GM12878 (cell line): Measurements from ENCODE around the gene MLLT3.

Source experiments
- BCL11A ChIP-seq: IDR thresholded peaks from 2 replicates; pipeline ENCODE4 v1.6.1; 2011; ENCODE audit warnings: low read depth, low read length
- FOXM1 ChIP-seq: IDR thresholded peaks from 2 replicates; pipeline ENCODE4 v1.6.1; 2012; ENCODE audit warnings: low read depth, mild to moderate bottlenecking, inconsistent platforms, low read length, moderate library complexity
- MYC ChIP-seq: IDR thresholded peaks from 2 replicates; pipeline ENCODE4 v1.6.1; 2011; ENCODE audit warnings: mild to moderate bottlenecking, low read length, moderate library complexity, inconsistent platforms; ENCODE audit not compliant: insufficient read depth, insufficient replicate concordance, insufficient read length, severe bottlenecking
- SUZ12 ChIP-seq: fragments of 200-600 bp; sonication (generic); IDR thresholded peaks from one replicate; pipeline ENCODE4 v1.6.1; 2018; ENCODE audit warnings: antibody characterized with exemption, mild to moderate bottlenecking; ENCODE audit not compliant: unreplicated experiment
- TF ChIP-seq, protein P1 (sequence below), 3 experiments: IDR thresholded peaks in 2 of 3; conservative IDR thresholded peaks in 1 of 3; 2 replicates each; pipeline ENCODE4 v1.5.1; 2011; ENCODE audit warnings: low read depth in 3 of 3, low read length in 3 of 3, mild to moderate bottlenecking in 3 of 3, control low read depth in 2 of 3, moderate library complexity in 2 of 3, inconsistent platforms in 1 of 3, mixed read lengths in 1 of 3; ENCODE audit not compliant: control insufficient read depth in 2 of 3, insufficient read depth in 1 of 3; ENCODE audit errors: extremely low read depth in 1 of 3
- TF ChIP-seq, protein P2 (sequence below): IDR thresholded peaks from 2 replicates; pipeline ENCODE4 v1.6.1; 2012; ENCODE audit warnings: low read depth, low read length, improper control_type of control experiment
- TF ChIP-seq, protein P3 (sequence below): IDR thresholded peaks from 2 replicates; pipeline ENCODE4 v1.6.1; 2012; ENCODE audit warnings: low read length, inconsistent platforms
- TF ChIP-seq, protein P4 (sequence below): IDR thresholded peaks from 2 replicates; pipeline ENCODE4 v1.6.1; 2012; ENCODE audit warnings: low read depth, low read length, improper control_type of control experiment

DNA sequence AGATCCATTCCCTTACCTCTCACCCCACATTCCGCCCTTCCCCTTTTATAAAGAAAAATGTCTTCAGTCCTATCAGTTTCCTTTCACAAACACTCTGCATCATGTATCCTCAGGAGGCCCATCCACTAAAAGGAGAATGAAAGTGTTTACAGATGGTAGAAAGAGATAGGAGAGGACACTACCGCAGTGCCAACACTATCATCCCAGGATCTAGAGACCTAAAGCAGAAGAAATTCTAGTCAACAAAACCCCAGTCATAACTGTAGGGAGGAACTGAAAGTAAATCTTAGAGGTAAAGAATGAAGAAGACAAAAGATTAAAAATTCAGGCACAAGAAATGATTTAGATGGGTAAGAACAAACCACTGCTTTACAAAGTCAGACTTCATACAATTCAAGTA lies 114.1 kb downstream of the MLLT3 start:
- TF ChIP-seq FOXM1 (no peak), MYC (no peak), BCL11A (no peak), SUZ12 (no peak)
- TF ChIP-seq, protein P1, sequence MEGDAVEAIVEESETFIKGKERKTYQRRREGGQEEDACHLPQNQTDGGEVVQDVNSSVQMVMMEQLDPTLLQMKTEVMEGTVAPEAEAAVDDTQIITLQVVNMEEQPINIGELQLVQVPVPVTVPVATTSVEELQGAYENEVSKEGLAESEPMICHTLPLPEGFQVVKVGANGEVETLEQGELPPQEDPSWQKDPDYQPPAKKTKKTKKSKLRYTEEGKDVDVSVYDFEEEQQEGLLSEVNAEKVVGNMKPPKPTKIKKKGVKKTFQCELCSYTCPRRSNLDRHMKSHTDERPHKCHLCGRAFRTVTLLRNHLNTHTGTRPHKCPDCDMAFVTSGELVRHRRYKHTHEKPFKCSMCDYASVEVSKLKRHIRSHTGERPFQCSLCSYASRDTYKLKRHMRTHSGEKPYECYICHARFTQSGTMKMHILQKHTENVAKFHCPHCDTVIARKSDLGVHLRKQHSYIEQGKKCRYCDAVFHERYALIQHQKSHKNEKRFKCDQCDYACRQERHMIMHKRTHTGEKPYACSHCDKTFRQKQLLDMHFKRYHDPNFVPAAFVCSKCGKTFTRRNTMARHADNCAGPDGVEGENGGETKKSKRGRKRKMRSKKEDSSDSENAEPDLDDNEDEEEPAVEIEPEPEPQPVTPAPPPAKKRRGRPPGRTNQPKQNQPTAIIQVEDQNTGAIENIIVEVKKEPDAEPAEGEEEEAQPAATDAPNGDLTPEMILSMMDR (IDR thresholded peaks at IDR 0.05 in 2 of 3, conservative IDR thresholded peaks at IDR 0.05 in 1 of 3; ENCODE audit: control insufficient read depth in 2 of 3, extremely low read depth in 1 of 3, insufficient read depth in 1 of 3, low read depth in 3 of 3, low read length in 3 of 3), result no peak
- TF ChIP-seq, protein P2, sequence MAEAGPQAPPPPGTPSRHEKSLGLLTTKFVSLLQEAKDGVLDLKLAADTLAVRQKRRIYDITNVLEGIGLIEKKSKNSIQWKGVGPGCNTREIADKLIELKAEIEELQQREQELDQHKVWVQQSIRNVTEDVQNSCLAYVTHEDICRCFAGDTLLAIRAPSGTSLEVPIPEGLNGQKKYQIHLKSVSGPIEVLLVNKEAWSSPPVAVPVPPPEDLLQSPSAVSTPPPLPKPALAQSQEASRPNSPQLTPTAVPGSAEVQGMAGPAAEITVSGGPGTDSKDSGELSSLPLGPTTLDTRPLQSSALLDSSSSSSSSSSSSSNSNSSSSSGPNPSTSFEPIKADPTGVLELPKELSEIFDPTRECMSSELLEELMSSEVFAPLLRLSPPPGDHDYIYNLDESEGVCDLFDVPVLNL, result no peak
- TF ChIP-seq, protein P3, sequence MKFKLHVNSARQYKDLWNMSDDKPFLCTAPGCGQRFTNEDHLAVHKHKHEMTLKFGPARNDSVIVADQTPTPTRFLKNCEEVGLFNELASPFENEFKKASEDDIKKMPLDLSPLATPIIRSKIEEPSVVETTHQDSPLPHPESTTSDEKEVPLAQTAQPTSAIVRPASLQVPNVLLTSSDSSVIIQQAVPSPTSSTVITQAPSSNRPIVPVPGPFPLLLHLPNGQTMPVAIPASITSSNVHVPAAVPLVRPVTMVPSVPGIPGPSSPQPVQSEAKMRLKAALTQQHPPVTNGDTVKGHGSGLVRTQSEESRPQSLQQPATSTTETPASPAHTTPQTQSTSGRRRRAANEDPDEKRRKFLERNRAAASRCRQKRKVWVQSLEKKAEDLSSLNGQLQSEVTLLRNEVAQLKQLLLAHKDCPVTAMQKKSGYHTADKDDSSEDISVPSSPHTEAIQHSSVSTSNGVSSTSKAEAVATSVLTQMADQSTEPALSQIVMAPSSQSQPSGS, result no peak
- TF ChIP-seq, protein P4, sequence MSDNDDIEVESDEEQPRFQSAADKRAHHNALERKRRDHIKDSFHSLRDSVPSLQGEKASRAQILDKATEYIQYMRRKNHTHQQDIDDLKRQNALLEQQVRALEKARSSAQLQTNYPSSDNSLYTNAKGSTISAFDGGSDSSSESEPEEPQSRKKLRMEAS, result no peak
